Stimulated activated CD4-positive, alpha-beta T cell treated with anti-CD3 and anti-CD28 coated beads, Interleukin-4, amount 100 ng/mL, for 1 hour (primary cell): ENCODE measurements around the gene SSTR3.
"Not testable (repeated sequence)": the region's sequence is repeated elsewhere in the genome, so short reads cannot be mapped to it uniquely, and the experiment has no call there.

Experiments used
- DNase-seq: peaks from one replicate; pipeline ENCODE4 v3.0.0-alpha.2; 2020

The SSTR3 gene

DNA sequence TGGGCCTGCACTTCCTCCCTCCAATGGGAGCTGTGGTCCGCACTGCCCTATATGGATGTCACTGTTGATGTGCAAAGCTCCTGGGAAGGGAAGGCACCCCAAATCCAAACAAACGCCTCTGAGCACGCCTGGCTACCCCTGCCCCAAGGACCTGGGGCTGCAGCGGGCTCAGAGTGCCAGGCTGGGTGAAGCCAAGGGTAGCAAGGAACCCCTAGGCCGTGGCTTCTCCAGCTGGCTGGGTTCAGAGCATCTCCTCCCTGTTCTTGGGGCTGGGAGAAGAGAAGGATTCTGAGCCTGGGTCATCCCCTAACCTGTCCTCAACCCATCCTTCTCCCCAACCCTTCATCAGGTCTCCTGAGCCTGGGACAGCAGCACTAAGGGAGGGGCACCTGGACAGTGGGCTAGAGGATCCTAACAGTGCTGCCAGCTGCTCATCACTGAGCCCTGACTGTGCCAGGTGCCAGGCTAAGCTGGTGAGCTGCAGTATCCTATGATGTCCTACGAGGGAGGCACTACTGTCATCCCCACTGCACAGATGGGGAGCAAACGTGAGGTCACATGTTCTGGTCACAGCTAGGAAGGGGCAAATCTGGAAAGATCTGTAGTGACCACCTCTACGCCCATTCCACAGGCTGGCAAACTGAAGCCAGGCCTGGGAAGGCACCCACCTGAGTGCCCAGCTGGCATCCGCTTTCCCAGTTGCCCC is 3.0 kb downstream of the SSTR3 start:
- DNase-seq = no peak

DNA sequence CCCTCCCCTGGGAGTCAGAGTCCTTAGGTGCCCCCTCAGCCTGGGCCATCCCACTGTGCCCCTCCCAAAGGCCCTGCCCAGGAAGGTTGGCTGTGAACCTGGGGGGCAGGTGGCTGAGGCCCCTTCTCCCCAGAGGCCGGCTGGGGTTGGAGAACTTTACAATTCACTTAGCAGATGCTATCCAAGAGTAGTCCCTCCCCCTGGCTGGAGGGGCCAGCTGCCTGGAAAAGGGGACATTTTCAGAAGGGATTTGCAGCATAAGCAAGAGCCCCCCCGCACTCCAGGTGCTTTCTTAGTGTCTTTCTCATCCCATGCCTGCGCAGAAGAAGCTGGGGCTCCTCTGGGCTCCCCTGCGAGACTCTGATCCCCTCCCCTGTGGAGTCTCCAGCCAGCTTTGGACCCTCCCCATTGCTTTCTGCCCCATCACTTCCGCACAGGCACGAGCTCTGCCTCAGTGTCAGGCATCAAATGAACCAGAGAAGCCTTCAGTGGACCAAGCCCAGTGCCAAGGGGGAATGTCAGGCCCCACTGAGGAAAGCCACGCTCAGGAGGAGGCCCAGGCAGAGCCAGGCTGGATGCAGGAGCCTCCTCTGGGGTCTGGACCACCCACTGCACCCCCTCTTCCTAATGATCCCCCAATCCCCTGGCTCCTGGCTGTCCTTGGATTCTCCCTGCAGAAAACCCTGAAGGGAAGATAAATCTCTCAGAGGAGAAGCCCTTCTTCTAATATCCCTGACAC is 3.7 kb downstream of the SSTR3 start:
- no peak for DNase-seq

DNA sequence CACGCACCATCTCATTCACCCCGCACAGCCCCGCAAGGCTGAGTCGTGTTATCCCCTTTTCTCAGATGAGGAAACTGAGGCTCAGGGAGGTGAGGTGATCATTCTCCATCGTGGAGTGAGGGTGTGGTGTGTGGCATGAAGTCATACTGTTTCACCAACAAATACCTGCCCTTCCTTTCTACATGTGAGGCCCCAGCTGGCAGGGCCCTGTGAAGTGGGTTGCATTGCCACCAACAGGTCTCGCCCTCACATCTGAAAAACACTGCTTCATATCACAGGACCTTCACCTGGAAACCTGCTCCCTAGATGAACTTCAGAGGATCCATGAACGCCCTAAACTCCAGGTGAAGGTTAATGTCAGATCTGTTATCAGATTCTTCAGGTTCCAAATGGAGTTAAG is 4.3 kb downstream of the SSTR3 start:
- DNase-seq = no peak

DNA sequence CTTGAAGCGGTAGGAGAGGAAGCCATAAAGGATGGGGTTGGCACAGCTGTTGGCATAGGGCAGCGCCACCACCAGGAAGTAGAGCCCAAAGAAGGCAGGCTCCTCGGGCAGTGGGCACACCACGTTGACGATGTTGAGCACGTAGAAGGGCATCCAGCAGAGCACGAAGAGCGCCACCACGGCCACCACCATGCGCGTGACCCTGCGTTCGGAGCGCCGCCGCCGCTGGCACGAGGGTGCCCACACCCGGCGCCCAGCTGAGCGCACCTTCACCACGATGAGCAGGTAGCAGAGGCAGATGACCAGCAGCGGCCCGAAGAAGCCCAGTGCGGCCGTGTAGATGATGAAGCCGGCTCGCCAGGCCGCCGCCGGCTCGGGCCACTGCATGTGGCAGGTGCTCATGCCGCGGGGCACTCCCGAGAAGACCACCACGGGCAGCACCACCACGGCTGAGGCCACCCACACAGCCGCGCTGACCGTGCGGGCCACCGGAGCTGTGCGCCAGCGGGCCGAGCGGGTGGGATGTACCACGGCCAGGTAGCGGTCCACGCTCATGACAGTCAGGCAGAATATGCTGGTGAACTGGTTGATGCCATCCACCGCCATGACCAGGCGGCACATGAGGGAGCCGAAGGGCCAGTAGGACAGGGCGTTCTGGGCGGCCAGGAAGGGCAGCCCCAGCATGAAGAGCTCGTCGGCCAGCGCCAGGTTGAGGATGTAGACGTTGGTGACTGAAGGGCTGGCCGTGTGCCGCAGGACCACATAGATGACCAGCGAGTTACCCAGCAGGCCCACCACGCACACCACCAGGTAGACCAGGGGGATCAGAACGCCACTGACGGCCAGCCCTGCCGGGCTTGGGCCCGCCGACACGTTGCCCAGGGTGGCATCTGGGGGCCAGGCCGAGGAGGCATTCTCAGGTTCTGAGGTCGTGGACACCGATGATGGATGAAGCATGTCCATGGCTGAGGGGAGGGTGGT is 5.1 kb downstream of the SSTR3 start:
- no peak for DNase-seq

DNA sequence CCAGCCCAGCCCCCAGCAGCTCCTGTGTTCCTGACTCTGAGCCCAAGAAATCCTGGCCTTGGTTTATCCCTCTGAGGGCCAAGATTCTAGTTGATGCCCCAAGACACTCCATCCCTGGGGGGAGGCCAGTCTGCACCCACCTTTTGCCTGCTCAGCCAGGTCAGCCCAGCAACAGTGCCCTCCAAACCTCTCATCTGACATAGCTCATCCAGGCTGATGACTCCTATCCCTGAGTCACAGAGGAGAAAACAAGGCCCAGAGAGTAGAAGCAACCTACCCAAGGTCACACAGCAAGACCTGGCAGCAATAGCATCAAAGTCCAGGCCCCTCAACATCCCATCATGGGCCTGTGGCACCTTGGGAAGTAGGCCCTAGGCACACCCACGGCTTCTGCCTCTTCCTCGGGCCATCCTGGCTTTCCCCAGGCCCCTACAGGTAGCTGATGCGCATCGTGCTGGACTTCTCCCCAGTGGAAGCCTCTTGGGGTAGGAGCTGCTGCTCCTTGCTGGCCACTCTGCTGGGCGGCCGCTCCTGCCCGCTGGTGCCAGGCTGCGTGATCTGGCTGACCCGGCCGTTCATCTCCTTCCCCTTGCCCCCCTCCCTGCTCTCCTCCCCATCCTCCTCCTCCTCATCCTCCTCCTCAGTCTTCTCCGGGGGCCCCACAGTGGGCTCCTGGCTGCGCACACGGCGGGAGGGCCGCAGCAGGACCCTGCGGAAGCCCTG is 6.0 kb downstream of the SSTR3 start:
- DNase-seq = no peak

DNA sequence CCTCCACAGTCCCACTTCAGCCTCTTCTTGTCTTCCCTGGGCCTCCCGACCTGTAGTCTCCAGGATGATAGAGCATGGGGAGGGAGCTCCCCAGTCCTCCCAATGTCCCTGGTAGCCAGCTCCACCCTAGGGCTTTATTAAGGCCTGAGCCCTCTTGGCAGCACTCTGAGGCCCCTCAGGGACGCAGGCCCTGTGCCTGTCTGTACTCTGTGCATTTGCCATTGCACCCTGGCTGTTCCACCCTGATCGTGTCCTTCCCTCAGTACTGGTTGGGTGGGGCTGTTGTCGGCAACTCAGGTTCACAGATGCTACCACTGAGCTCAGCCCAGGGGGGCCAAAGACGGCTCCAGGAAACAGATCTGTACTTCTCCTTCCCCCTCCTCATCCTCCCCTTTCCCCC is 7.2 kb downstream of the SSTR3 start:
- DNase-seq = no peak

DNA sequence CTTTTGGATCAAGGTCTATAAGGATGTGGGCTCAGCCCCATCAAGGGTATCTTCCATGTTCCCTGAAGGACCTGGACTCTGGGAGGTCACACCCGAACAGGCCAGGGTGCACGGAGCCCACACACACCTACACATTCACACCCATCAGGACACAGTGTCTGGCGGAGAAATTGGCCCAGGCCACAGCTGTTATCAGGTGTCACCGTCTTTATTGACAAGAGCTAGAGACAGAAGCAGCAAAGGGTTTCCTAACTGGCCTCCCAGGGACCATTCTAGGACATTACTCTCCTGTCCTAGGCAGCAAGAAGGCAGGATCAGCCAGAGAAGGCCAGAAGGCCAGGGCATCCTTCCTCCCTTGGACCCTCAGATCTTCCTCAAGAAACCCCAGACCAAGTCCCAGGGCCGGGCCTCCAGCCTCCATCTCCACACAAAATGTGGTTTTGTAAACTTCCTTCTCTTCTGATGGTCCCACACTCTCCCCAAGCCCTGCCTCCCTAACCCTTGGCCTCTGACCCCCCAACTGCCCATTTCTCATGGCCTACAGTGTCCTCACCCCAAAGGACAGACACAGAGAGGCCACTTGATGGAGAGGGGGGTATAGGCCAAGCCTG is 8.1 kb downstream of the SSTR3 start:
- no peak for DNase-seq

DNA sequence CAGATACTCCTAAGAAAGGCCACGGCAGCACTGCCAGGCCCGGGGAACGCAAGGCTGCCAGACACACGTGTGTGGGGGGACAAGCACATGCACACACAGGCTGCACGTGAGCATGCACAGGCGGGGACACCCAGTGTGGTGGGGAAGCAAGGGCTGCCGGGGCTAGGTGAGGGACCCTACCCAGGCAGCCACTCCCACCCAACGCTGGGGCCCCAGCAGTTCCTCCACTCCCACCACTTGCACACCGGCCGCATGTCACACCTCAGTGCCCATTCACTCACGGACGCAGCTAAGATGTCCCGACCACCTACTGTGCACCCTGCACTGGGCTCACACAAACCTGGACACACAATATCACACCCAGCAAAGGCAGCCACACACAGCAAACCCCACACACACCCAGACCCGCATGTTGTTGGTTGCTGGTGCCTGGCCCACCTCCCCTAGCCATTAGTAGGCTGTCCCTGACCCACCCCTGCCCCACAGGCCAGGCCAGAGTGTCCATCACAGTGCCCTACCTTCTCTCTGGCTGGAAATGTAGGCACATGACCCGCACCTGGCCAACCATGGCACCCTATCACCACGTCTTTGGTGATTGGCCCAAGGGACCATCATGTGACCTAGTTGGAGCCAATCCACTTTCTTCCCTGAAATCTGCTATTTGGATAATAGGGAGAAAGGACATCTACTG is 8.8 kb downstream of the SSTR3 start:
- no peak for DNase-seq

DNA sequence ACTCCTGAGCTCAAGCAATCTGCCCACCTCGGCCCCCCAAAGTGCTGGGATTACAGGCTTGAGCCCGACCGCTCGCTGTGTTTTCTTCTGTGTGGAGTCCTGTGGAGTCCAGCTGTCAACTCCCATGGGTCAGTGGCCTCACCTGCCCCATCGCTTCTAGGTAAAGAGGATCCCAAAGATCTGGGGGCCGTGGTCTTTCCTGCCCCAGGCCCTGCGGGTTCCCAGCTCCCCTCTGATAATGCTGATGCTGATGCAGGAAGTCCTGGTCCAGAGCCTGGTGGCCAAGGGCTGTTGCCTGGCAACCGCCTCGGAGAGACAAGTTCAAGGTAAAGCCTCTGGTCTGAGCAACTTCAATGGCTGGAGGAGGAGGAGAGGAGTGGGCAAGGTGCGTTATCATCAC is 9.6 kb downstream of the SSTR3 start:
- no peak for DNase-seq

DNA sequence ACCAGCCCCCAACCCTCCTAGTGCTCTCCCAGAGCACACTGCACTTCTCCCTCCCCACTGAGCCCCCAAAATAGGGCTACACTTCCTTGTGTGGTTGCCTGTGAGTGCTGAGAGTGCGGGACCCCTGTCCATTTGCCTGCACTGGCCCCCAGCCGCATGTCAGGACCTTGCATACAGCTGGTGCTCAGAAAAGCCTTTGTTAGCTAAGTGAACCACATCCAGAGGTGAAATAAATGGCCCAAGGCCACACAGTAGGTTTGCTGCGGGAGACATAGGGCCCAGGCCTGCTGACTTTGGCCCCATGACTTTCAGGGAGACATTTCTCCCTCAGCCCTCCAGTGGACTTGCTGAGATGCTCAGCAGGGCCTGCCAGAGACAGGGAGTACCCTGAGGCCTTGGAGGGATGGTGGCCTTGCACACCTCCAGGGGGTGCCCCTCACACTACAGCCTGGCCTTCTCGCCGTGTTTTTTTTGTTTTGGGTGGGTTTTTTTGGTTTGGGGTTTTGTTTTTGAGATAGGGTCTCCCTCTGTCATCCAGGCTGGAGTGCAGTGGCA is 10.2 kb downstream of the SSTR3 start:
- no peak for DNase-seq

DNA sequence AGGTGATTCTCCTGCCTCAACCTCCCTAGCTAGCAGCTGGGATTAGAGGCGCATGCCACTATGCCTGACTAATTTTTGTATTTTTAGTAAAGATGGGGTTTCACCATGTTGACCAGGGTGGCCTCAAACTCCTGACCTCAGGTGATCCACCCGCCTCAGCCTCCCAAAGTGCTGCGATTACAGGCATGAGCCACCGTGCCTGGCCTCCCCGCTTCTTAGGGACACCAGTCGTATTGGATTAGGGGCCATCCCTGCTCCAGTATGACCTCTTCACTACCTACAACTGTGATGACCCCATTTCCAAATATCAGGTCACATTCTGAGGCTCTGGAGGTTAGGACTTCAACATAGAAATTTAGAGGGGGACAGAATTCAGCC is 10.8 kb downstream of the SSTR3 start:
- not testable (repeated sequence) for DNase-seq

DNA sequence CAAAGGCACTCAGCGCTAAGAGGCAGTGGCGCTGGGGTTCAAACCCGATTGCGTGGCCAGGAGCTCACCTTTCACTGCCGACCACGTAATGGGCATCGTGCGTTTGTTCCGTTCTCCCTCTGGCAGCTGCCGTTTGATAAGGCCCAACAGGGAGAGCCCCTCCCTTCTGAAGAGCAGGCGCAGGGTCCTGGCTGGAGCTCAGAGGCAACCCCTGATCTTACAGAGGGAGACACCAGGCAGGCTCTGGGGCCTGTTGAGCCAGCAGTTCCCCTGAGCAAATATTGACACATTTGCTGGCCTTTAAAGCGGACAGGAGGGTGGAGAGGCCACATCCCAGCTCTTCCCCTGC is 12.5 kb downstream of the SSTR3 start:
- no peak for DNase-seq

DNA sequence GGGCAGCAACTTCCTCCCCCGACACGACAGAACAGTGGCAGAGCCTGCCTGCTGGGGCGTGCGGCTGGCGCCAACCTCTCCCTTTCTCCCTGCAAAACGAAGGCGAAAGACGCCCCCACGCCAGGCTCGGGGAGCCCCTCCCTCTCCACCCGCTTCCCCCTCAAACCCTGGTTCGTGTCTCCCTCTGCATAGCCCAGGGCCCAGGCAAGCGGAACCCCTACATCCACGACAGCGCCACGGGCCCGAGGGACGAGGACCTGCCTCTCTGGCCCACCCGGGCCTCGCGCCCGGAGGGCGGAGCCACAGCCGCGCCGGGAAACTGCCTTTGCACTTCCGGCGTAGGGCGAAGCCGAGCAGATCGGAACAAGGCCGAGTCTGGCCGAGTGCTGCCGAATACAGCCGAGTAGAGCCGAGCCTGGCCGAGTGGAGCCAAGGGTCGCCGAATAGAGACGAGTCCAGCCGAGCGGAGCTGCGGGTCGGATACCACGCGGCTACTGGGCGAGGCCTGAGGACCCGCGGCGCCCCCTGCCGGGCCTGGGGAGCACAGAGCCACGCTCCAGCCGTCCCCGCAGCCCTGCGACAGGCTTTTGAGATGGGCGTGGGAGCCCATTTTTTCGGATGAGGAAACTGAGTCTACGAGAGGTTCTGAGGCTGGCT is 13.0 kb downstream of the SSTR3 start:
- DNase-seq = peak; percentile 99

DNA sequence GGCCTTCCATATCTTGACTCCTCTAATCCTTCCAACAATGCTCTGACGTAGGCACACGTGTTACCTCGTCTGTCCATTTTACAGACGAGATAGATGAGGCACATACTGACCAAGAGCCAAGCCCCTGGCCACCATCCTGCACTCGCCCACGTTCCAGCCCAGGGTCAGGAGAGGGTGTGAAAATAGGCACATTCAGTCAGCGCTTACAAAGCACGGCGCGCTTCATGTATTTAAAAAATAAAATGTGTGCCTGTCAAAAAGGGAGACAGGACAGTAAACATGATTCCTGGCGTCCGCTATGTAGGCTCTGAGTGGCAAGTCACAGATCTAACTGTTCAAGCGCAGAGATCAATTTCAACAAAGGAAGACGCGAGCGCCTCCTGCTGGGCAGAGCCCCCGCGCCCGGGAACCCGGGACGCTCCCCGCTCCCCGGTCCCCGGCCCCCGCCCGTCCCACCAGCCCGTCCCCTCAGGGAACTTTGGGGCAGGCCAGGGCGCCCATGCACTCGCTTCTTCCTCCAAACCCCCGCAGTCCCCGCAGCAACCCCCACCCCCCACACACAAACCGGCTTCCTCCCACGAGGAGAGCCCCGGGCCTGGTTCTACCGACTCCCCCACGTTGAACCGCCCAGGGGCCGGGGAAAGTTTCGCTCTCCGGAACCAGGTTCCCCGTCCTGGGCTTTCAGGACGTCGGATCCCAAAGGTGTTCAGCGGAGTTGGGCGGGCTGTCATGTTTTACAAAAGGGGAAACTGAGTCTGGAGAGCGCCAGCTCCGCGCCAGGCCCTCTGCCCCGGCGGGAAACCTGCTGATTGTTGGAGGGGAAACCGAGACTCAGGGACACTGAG is 13.8 kb downstream of the SSTR3 start:
- DNase-seq = peak; percentile 95

DNA sequence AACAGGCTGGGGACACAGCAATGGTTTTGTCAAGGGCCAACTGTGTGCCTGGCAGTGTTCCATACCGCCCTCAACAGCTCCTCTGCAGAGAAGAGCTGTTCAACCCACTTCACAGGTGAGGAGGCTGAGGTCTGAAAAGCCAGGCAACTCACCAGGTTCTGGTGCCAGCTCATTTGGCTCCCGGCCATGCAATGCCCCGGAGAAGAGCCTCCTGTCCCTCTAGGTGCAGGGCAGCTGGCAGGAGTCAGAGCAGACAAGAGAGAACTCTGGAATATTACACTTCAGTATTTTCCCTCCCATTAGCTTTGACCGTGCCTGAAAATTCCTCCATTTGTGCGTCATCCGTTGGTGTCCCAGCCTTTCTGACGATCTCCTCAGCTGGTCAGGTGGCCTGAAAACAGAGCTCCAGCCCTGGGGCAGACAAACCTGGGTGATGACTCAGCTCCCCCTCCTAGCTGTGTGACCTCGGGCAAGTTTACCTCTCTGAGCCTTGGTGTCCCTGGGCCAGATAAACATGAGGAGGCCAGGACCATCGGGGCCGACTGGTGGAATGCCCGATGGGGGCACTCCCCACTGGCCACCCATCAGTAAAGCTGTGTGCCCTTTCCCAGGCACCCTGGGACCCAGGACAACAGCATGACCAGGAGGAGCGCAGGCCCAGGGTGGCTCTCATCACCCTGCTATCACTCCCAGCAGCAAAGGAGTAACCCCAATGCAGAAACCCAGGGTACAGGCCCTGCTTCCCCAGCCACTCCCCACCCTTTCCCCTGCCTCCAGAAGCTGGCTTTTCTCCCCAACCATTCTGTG is 14.6 kb downstream of the SSTR3 start:
- DNase-seq = no peak

DNA sequence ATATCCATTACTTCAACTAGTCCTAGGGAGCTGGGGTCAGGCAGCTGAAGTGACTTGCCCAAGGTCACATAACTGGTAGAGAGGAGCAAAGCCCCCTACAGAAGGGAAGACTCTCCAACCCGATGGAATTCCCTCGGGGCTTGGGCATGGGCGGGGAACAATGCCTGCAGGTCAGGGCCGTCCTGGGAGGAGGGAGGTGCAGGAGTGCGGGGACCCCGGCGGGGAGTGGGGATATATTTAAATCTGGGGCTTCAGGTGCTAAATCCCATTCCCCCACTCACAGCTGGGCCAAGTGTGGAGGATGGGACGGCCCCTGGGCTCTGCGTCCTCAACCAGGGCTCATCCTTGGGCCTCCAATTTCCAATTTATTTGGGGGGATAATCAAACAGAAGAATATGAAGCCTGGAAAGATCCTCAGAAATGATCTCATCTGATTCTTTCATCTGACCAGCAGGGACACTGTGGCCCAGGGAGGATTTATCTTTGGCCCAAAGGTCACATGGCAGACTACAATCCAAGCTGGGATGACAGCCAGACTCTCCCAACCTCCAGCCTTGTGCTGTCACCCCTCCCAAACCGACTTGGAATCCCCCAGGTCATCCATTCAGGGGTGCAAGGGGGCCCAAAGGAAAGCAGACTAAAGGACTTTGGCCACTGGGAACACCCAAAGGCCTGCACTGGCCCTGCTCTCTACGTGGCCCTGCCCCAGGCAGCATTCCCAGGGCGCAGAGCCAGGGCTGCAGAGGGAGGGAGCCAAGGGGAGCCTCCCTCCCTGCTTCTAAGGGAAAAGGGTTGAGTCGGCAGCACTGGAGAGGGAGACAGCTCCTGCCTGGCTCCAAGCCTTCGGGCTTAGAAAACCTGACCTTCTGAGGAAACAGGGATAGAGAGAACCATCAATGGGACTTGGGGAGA is 15.5 kb downstream of the SSTR3 start:
- DNase-seq = no peak

DNA sequence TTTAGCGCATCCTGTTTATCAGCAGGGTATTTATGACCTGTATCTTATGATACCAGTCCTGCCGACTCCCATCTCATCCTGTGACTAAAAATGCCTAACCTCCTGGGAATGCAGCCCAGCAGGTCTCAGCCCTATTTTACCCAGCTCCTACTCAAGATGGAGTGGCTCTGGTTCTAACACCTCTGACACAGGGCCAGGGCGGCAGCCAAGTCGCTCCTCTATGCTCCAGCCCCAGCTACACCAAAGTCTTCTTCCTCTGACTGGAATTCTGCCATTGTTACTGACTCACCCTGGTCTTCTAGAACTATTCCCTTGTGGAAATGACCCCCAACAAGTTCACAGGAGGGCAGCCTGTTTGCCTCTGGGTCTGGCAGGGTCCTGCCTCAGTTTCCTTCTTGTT is 16.4 kb downstream of the SSTR3 start:
- DNase-seq = no peak

DNA sequence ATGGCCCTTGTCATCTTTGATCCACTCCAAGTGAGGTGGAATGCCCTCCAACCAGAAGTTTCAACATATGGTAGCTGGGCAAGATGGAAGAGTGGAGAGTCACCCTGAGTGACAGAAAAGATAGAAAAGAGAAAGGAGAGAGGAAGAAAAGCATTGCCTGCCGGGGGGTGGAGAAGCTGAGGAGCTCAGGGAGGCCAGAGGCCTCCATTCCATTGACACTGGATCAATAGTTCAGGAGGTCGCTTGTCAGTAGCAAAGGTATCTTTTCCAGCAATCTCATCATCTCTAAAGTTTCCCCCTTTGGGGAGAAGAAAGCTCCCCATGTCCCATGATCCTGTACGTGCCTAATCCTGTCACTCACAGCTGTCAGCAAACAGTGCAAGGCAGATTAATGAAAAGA is 17.5 kb downstream of the SSTR3 start:
- no peak for DNase-seq
